H1 (cell line): ENCODE data around the gene CD151.

Experiments
- CBX8 ChIP-seq: fragments of 300-800, 300-1000 bp; sonication (generic); IDR thresholded peaks from 2 replicates; pipeline ENCODE4 v1.7.1; 2016; ENCODE audit warnings: low read depth, low read length, borderline replicate concordance
- CREB1 ChIP-seq: IDR thresholded peaks from 2 replicates; pipeline ENCODE4 v1.6.1; 2012; ENCODE audit warnings: inconsistent platforms
- CTBP2 ChIP-seq: IDR thresholded peaks from 2 replicates; pipeline ENCODE4 v1.7.0; 2011; ENCODE audit warnings: borderline replicate concordance, mild to moderate bottlenecking, moderate library complexity, mixed read lengths, low read length; ENCODE audit not compliant: insufficient read depth, insufficient read length
- KDM4A ChIP-seq: IDR thresholded peaks from one replicate; pipeline ENCODE4 v1.7.1; 2012; ENCODE audit warnings: low read depth, mild to moderate bottlenecking, moderate library complexity, low read length, inconsistent platforms; ENCODE audit not compliant: severe bottlenecking
- NANOG ChIP-seq: IDR thresholded peaks from 2 replicates; pipeline ENCODE4 v1.6.1; 2011; ENCODE audit warnings: low read length, low read depth, mild to moderate bottlenecking, inconsistent platforms; ENCODE audit not compliant: insufficient read depth, poor library complexity, severe bottlenecking
- POLR2A ChIP-seq, 2 experiments: IDR thresholded peaks; 1 replicate in 1 of 2; 2 replicates in 1 of 2; pipeline ENCODE4 v1.6.1; 2011; ENCODE audit warnings: low read depth in 2 of 2, low read length in 2 of 2, mild to moderate bottlenecking in 2 of 2; ENCODE audit errors: control extremely low read depth in 1 of 2
- POLR2AphosphoS5 ChIP-seq: IDR thresholded peaks from 2 replicates; pipeline ENCODE4 v1.6.1; 2011; ENCODE audit warnings: low read depth, low read length
- RFX5 ChIP-seq: IDR thresholded peaks from 2 replicates; pipeline ENCODE4 v1.6.1; 2011; ENCODE audit warnings: low read depth, low read length, improper control_type of control experiment, borderline replicate concordance
- SIX5 ChIP-seq: IDR thresholded peaks from 2 replicates; pipeline ENCODE4 v1.6.1; 2011; ENCODE audit warnings: mild to moderate bottlenecking, low read depth, low read length
- SP1 ChIP-seq: IDR thresholded peaks from 2 replicates; pipeline ENCODE4 v1.6.1; 2011; ENCODE audit warnings: low read depth, low read length
- TF ChIP-seq, protein P1 (sequence below): IDR thresholded peaks from 2 replicates; pipeline ENCODE4 v1.6.1; 2011; ENCODE audit warnings: low read length, improper control_type of control experiment
- TF ChIP-seq, protein P2 (sequence below), 3 experiments: IDR thresholded peaks; 1 replicate in 2 of 3; 2 replicates in 1 of 3; pipeline versions ENCODE4 v1.5.1 to v1.6.1; 2011; ENCODE audit warnings: low read length in 3 of 3, mild to moderate bottlenecking in 3 of 3, inconsistent platforms in 2 of 3, low read depth in 1 of 3, moderate library complexity in 1 of 3; ENCODE audit not compliant: insufficient read depth in 1 of 3; ENCODE audit errors: control extremely low read depth in 1 of 3
- TF ChIP-seq, protein P3 (sequence below): IDR thresholded peaks from 2 replicates; pipeline ENCODE4 v1.6.1; 2012; ENCODE audit warnings: low read length, inconsistent platforms

DNA sequence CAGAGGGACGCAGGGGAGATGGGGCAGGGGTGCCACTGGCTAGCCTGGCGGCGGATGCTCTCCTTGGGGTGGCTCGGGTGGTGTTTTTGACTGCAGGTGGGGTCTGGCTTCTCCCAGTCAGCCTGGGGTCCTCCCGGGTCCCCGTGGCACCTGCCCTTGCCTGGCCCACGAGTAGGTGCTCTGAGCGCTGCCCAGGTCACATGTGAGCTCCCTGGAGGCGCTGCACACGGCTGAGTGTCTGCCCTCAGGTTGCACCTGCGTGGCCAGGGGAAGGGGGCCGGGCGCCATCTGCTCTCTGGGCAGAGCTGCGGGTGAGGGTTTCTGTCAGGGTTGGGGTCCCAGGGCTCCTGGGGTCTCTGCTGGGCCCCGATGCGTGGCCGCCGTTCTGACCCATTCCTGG is 15.1 kb downstream of the CD151 start:
- TF ChIP-seq SP1: no peak
- TF ChIP-seq, protein P1, sequence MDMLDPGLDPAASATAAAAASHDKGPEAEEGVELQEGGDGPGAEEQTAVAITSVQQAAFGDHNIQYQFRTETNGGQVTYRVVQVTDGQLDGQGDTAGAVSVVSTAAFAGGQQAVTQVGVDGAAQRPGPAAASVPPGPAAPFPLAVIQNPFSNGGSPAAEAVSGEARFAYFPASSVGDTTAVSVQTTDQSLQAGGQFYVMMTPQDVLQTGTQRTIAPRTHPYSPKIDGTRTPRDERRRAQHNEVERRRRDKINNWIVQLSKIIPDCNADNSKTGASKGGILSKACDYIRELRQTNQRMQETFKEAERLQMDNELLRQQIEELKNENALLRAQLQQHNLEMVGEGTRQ: no peak
- TF ChIP-seq, protein P2, sequence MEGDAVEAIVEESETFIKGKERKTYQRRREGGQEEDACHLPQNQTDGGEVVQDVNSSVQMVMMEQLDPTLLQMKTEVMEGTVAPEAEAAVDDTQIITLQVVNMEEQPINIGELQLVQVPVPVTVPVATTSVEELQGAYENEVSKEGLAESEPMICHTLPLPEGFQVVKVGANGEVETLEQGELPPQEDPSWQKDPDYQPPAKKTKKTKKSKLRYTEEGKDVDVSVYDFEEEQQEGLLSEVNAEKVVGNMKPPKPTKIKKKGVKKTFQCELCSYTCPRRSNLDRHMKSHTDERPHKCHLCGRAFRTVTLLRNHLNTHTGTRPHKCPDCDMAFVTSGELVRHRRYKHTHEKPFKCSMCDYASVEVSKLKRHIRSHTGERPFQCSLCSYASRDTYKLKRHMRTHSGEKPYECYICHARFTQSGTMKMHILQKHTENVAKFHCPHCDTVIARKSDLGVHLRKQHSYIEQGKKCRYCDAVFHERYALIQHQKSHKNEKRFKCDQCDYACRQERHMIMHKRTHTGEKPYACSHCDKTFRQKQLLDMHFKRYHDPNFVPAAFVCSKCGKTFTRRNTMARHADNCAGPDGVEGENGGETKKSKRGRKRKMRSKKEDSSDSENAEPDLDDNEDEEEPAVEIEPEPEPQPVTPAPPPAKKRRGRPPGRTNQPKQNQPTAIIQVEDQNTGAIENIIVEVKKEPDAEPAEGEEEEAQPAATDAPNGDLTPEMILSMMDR (IDR thresholded peaks at IDR 0.05; ENCODE audit: control extremely low read depth in 1 of 3, insufficient read depth in 1 of 3, low read depth in 1 of 3, low read length in 3 of 3): no peak
- TF ChIP-seq POLR2A (IDR thresholded peaks at IDR 0.05; ENCODE audit: control extremely low read depth in 1 of 2, low read depth in 2 of 2, low read length in 2 of 2): no peak
- TF ChIP-seq CBX8: no peak
- TF ChIP-seq, protein P3, sequence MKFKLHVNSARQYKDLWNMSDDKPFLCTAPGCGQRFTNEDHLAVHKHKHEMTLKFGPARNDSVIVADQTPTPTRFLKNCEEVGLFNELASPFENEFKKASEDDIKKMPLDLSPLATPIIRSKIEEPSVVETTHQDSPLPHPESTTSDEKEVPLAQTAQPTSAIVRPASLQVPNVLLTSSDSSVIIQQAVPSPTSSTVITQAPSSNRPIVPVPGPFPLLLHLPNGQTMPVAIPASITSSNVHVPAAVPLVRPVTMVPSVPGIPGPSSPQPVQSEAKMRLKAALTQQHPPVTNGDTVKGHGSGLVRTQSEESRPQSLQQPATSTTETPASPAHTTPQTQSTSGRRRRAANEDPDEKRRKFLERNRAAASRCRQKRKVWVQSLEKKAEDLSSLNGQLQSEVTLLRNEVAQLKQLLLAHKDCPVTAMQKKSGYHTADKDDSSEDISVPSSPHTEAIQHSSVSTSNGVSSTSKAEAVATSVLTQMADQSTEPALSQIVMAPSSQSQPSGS: no peak
- TF ChIP-seq RFX5: no peak
- TF ChIP-seq POLR2AphosphoS5: no peak
- no peak for TF ChIP-seq KDM4A
- TF ChIP-seq NANOG: no peak
- no peak for TF ChIP-seq CREB1
- TF ChIP-seq SIX5: no peak
- TF ChIP-seq CTBP2: no peak
